NB4 (cell line): ENCODE results near the gene NCCRP1.

ENCODE experiments used
- DNase-seq: peaks from one replicate; pipeline ENCODE4 v3.0.0; 2010; ENCODE audit warnings: low read depth
- H3K4me3 ChIP-seq: one replicate; pipeline ENCODE4 v1.5.1; 2011; ENCODE audit warnings: mild to moderate bottlenecking, low read depth, low read length, moderate library complexity
- CTCF ChIP-seq: IDR thresholded peaks from one replicate; pipeline ENCODE4 v1.5.1; 2012; ENCODE audit warnings: low read depth, low read length
- MAX ChIP-seq: IDR thresholded peaks from 2 replicates; pipeline ENCODE4 v1.6.1; 2011; ENCODE audit warnings: low read depth, low read length
- MYC ChIP-seq: IDR thresholded peaks from 2 replicates; pipeline ENCODE4 v1.6.1; 2011; ENCODE audit warnings: low read depth, low read length
- POLR2A ChIP-seq: IDR thresholded peaks from 2 replicates; pipeline ENCODE4 v1.6.1; 2011; ENCODE audit warnings: mild to moderate bottlenecking; ENCODE audit not compliant: insufficient read length; ENCODE audit errors: extremely low read depth

Gene NCCRP1

GRCh38 chr19:39247701-39248664 lies 51.2 kb downstream of the NCCRP1 start:
- H3K4me3 ChIP-seq: no peak overlapping the region
- no peak for DNase-seq
- TF ChIP-seq MAX (no peak), MYC (no peak), POLR2A (no peak), CTCF (no peak)

- no peak for DNase-seq
- TF ChIP-seq POLR2A (no peak), MAX (no peak), MYC (no peak), CTCF (no peak)
- H3K4me3 ChIP-seq: no peak within 1 kb of the TSS
Observed at GRCh38 chr19:39248806-39249205, 52.0 kb downstream of the NCCRP1 start, which contains the start of gene IFNL4. IFNL4 (minus strand) TSS chr19:39248856.

- DNase-seq: no peak
- no peak for TF ChIP-seq CTCF
- no peak for TF ChIP-seq MYC
- TF ChIP-seq MAX: no peak
- TF ChIP-seq POLR2A: no peak
- no peak overlapping the region for H3K4me3 ChIP-seq
Observed at GRCh38 chr19:39251081-39251480, 54.3 kb downstream of the NCCRP1 start.
